Measurements from ENCODE around the gene RHBG. TPM values are rescaled to one million over a fixed set of nuclear protein-coding genes. Genes with fewer than 3 reads are reported as not detected.
A peak's percentile ranks its signal among the peaks of the same experiment; 100 is the strongest.

The RHBG gene
- total RNA-seq, 4 donors from 2014 or later, result not detected

DNA sequence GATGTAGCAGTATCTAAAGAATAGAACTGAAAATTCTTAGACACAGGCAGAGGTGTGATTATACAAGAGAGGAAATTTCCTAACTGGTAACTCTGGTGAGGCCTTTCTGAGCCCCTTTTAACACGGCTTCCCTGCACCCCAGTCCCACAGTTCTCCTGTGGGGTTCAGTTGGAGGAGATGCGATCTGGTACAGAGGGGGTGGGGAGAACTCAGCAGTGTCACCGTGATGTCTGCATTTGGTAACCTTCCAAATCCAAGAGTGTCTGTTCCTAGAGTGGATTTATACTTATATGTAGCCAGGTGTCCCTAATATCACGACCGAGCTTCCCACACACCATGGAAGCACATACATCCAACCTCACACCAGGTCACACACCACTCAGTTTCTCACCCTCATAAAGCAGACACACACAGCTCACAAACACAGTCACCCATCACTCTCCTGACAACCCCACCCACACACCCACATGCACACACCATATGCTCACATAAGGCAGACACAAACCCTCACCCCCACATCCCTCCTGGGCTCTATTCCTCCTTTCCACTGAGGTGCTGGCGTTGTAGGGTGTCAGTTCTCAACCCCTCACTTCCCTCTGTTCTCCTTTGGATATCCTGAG lies 48.5 kb downstream of the RHBG start:
- intact Hi-C loops (cut with DNase I), result no loop called here
- Histone ChIP-seq H3K36me3 (no peaks in the 10 kb centered on the region), H3K4me3 (replicated peaks in 1 of 3) (no peak overlapping the region), H3K4me1 (peaks cover 15 to 23% of the 10 kb centered on the region in 2 donors), H3K27ac (no peak overlapping the region), H3K27me3 (peaks cover 32% of the 10 kb centered on the region), H3K9me3 (no peaks in the 10 kb centered on the region)
- no peak for TF ChIP-seq POLR2A (IDR thresholded peaks at IDR 0.05)
- 79 to 81% methylated on average over 6 of the region's 6 CpGs for WGBS, 2 donors
- DNase-seq, result no peak

DNA sequence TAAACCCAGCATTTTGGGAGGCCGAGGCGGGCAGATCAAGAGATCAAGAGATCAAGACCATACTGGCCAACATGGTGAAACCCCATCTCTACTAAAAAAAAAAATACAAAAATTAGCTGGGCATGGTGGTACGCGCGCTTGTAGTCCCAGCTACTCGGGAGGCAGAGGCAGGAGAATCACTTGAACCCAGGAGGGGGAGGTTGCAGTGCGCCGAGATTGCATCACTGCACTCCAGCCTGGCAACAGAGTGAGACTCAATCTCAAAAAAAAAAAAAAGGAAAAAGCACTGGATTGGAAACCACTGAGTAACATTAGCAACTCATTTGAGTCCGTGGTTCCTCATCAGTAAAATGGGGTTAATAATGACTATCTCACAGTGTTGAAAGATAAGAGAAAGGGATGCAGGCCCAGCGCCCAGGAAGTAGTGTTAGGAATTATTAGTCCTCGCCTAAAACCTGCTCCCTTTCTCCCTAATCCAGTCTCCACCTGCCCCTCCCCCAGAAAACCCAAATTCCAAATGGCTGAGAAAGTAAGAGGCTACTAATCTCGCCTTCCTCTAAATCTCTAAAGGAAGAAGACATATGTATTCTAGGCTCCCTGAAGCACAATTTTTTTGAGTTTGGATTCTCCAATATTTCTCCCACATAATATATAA lies 49.5 kb downstream of the RHBG start:
- intact Hi-C loops (cut with DNase I), result no loop called here
- H3K9me3 ChIP-seq, result no peaks in the 10 kb centered on the region
- H3K36me3 ChIP-seq, result no peaks in the 10 kb centered on the region
- DNase-seq, result no peak
- 84 to 86% methylated on average over 12 of the region's 12 CpGs for WGBS, 2 donors
- no peak for TF ChIP-seq POLR2A (IDR thresholded peaks at IDR 0.05)
- TF ChIP-seq, protein P1, sequence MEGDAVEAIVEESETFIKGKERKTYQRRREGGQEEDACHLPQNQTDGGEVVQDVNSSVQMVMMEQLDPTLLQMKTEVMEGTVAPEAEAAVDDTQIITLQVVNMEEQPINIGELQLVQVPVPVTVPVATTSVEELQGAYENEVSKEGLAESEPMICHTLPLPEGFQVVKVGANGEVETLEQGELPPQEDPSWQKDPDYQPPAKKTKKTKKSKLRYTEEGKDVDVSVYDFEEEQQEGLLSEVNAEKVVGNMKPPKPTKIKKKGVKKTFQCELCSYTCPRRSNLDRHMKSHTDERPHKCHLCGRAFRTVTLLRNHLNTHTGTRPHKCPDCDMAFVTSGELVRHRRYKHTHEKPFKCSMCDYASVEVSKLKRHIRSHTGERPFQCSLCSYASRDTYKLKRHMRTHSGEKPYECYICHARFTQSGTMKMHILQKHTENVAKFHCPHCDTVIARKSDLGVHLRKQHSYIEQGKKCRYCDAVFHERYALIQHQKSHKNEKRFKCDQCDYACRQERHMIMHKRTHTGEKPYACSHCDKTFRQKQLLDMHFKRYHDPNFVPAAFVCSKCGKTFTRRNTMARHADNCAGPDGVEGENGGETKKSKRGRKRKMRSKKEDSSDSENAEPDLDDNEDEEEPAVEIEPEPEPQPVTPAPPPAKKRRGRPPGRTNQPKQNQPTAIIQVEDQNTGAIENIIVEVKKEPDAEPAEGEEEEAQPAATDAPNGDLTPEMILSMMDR (IDR thresholded peaks at IDR 0.05), result no peak
- peaks cover 15 to 23% of the 10 kb centered on the region in 2 donors for H3K4me1 ChIP-seq
- no peak overlapping the region for H3K27ac ChIP-seq
- H3K4me3 ChIP-seq (replicated peaks in 1 of 3), result no peak overlapping the region
- H3K27me3 ChIP-seq, result peaks cover 32% of the 10 kb centered on the region

DNA sequence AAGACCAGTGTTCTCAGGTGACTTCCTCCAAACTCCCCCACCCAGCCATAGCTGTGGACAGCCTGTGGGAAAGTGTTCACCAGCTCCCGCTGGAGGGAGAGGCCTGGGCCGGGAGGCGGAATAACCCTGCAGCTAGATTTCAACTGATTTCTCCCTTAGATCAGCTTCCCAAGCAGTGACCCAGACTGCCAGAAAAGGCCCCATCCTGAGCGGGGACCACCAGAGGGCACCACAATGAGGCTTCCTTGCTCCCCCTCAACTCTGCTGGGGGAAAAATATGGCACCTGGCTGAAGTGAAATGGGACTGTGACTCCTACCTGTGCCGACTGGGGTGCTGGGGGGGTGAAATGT lies 50.8 kb downstream of the RHBG start:
- Histone ChIP-seq H3K36me3 (no peaks in the 10 kb centered on the region), H3K4me1 (peaks cover 15 to 23% of the 10 kb centered on the region in 2 donors), H3K9me3 (no peaks in the 10 kb centered on the region), H3K4me3 (replicated peaks in 1 of 3) (no peak overlapping the region), H3K27me3 (peaks cover 32% of the 10 kb centered on the region), H3K27ac (no peak overlapping the region)
- intact Hi-C loops (cut with DNase I), result no loop called here
- TF ChIP-seq POLR2A (IDR thresholded peaks at IDR 0.05), result no peak
- TF ChIP-seq, protein P1 (IDR thresholded peaks at IDR 0.05), result no peak
- no peak for DNase-seq
- 33 to 34% methylated on average over 5 of the region's 5 CpGs for WGBS, 2 donors

DNA sequence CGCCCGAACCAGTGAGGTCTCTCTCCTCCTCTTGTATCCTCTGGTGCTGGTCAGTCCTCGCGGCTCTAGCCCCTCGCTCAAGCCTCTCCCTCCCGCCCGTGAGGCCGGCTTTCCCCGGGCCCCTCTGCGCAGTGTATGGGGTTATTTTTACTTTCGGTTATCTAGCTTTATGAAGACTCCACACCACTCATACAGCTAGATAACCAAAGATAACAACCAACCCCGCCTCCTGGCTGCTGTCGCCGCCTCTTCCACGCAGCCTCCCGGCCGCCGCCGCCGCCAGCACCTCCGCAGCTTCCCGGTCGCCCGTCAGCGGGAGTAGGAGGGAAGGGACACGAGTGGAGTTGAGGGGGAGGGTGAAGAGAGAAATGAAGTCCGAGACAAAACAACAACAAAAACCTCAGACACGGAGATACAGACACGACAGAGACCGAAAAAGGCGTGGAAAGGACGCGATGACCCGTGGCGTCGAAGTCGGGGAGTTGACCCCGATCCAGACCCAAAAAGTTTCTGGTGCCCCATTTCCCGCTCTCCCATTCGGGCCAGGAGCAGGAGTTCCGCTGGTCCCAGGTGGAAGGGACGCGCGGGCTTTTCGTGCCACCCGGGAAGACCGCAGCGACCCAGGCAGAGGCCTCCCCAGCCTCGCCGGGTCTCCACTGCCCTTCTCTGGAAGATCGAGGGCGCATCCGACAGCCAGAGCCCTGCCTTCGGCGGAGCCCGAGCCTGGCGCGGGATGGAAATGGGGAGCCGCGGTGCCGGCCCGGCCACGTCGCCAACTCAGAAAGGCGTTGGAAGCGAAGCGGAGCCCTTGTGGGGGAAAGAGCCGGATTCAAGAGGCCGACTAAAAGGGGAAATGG lies 51.4 kb downstream of the RHBG start:
- peaks cover 32% of the 10 kb centered on the region for H3K27me3 ChIP-seq
- no peak overlapping the region for H3K27ac ChIP-seq
- no peak for TF ChIP-seq POLR2A (IDR thresholded peaks at IDR 0.05)
- TF ChIP-seq, protein P1 (IDR thresholded peaks at IDR 0.05), result no peak
- intact Hi-C loops (cut with DNase I), result no loop called here
- peaks cover 15 to 23% of the 10 kb centered on the region in 2 donors for H3K4me1 ChIP-seq
- no peaks in the 10 kb centered on the region for H3K36me3 ChIP-seq
- H3K4me3 ChIP-seq (replicated peaks in 1 of 3), result peak overlapping the region in 1 of 3 donors; percentile 14
- no peaks in the 10 kb centered on the region for H3K9me3 ChIP-seq
- DNase-seq, result no peak
- 5% methylated on average over 59 to 67 of the region's 69 CpGs for WGBS, 2 donors

DNA sequence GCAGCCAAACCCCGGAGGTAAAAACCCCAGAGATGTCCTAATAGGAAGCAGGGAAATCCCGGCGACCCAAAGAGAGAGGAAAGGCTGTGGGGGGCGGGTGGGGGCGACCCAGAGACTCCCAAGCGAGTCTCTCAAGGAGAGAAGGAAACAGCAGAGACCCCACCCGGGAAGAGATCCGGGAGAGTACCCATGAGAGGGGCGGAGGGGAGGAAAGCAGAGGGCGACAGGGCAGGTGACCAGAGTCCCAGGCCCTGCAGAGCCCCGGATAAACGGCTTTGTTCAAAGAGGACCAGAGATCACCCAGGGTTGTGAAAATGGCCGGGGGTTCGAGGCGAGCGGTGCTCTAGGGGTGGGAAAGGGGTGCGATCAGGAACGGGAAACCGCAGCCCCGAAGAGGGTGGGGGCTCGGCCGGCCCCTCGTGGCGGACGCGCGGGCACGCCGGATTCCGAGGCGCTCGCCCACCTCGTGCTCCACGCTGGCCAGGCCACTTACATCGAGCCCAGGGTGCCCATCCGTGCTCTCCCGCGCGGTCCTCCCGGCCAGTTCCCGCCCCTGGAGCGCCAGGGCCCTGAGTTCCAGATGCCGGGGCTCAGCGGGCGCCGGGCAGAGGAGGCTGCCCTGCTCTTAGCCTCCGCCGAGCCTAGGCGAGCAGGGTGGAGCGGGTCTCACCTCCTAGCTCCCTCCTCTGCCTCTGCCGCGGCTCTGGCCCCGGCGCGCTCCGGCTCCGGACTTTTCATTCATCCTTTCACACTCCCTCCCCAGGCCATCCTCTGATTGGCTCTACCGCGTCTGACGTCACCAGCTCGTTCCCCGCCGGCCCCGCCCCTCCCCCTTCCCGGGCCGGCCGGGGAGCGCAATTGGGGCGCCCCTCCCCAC lies 52.3 kb downstream of the RHBG start:
- peak; percentile 54 to 56 for DNase-seq

More for the DNA sequence above, 52.3 kb downstream of the RHBG start:
- Histone ChIP-seq H3K4me1 (peaks cover 15 to 23% of the 10 kb centered on the region in 2 donors), H3K27me3 (peaks cover 32% of the 10 kb centered on the region), H3K9me3 (no peaks in the 10 kb centered on the region), H3K36me3 (no peaks in the 10 kb centered on the region), H3K4me3 (replicated peaks in 1 of 3) (peak overlapping the region in 1 of 3 donors; percentile 14), H3K27ac (no peak overlapping the region)
- intact Hi-C loops (cut with DNase I), result no loop called here
- TF ChIP-seq, protein P1 (IDR thresholded peaks at IDR 0.05), result no peak
- TF ChIP-seq POLR2A (IDR thresholded peaks at IDR 0.05), result peak in 1 of 2 donors; percentile 36
- WGBS, 2 donors, result 2 to 3% methylated on average over 37 to 53 of the region's 69 CpGs
